GM12864 (cell line): Measurements from ENCODE around the gene TFAP2E.

Experiments used
- DNase-seq: peaks from one replicate; pipeline ENCODE4 v3.0.0-alpha.2; 2011; ENCODE audit warnings: low read depth
- H3K4me3 ChIP-seq: 2 replicates; pipeline ENCODE4 v1.5.1; 2011; ENCODE audit warnings: mild to moderate bottlenecking, low read depth, low read length, control low read depth
- TF ChIP-seq, protein P1 (sequence below): IDR thresholded peaks from 2 replicates; pipeline ENCODE4 v1.5.1; 2011; ENCODE audit warnings: low read depth, mild to moderate bottlenecking, moderate library complexity, low read length, control low read depth, inconsistent platforms; ENCODE audit errors: missing control alignments

The TFAP2E gene

DNA sequence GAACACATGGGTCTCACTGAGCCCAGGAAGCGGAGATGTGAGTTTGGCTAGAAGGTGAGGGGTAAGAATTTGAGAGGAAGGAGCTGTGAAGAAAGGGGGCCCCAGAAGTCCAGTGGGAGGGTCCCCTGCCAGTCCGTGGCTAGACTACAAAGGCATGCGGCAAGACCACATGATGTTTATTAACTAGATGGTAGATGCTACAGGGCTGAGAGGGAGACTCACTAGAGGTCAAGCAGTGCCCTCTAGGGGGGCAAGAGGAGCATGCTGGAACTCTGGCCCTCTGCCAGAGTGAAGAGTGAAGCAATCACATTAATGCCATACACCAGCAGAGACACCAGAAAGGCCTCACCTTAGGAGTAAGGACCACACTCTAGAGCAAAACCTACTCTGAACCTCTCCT lies 28.1 kb upstream of the TFAP2E start:
- DNase-seq, result no peak
- TF ChIP-seq, protein P1, sequence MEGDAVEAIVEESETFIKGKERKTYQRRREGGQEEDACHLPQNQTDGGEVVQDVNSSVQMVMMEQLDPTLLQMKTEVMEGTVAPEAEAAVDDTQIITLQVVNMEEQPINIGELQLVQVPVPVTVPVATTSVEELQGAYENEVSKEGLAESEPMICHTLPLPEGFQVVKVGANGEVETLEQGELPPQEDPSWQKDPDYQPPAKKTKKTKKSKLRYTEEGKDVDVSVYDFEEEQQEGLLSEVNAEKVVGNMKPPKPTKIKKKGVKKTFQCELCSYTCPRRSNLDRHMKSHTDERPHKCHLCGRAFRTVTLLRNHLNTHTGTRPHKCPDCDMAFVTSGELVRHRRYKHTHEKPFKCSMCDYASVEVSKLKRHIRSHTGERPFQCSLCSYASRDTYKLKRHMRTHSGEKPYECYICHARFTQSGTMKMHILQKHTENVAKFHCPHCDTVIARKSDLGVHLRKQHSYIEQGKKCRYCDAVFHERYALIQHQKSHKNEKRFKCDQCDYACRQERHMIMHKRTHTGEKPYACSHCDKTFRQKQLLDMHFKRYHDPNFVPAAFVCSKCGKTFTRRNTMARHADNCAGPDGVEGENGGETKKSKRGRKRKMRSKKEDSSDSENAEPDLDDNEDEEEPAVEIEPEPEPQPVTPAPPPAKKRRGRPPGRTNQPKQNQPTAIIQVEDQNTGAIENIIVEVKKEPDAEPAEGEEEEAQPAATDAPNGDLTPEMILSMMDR, result peak; percentile 70
- no peak overlapping the region for H3K4me3 ChIP-seq

DNA sequence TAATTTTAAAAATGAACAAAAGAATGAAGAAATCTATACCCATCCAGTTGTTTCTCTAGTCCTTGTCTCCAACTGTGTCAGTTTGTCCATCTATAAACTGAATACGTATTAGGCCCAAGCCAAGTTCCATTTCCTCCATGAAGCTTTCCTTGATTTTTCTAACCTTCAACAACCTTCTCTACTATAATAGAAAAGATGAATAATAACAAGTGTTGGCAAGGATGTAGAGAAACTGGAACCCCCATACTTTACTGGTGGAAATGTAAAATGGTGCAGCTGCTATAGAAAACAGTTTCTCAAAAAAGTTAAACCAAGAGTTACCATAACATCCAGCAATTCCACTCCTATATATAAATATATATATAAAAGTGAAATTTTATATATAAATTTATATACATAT lies 26.5 kb upstream of the TFAP2E start:
- H3K4me3 ChIP-seq, result no peak overlapping the region
- TF ChIP-seq, protein P1, result no peak
- no peak for DNase-seq

DNA sequence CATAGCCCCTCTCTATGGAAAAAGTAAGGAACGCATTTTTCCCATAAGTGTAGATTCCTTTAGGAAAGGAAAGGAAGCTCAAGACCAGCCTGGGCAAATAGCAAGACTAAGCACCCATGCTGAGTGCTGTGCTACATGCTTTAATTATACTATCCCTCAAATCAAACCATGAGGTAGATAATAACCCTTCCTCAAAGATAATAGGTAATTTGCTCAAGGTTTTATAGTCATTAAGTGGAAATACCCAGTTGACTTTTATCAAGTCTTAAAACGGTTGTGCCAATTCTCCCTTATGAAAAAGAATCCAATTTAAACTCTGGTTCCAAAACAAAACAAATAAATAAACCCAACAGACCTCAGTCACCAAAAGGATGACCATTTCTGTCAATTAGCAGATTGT lies 19.3 kb upstream of the TFAP2E start:
- no peak overlapping the region for H3K4me3 ChIP-seq
- no peak for DNase-seq
- TF ChIP-seq, protein P1, result no peak

DNA sequence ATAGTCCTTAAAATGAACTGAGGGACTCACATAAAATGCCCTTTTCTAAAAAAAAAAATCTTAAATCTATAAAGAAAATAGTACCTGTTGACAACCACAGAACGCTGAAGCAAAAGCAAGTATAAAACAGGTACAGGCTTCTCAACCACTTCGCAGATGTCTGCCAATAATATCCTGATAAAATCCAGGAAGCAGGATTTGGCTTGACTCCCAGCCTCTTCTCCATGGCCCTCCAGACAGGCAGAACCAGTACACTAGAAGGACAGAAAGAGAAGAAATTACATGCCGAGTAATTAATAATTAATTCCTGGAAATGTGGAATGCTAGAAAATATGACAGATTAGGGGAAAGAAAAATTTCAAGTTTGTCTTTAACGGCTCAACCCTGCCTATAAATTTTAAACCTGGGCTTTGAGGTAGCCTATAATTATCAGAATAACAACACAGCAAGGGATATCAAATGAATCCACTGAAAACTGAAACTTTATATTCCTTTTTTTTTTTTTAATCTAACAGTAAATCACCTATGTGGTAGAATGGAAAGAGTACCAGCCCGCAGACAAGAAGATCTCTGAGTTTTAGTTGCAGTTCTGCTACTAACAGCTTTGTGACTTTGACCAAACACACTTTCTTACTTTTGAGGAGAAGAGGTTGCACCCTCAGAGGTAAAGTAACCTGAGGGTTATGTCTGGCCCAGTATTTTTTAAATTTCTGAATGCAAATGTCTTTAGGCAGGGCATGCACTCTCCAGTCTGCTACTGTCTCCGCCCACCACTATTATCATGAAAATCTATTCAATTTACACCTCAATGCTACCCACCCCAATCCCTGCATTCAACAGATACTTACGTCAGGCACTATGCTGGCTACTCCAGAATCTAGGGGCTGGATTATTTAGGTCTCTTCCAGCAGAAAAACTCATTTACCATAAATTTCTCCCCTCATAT lies 18.6 kb upstream of the TFAP2E start:
- TF ChIP-seq, protein P1, result no peak
- H3K4me3 ChIP-seq, result no peak overlapping the region
- DNase-seq, result no peak

DNA sequence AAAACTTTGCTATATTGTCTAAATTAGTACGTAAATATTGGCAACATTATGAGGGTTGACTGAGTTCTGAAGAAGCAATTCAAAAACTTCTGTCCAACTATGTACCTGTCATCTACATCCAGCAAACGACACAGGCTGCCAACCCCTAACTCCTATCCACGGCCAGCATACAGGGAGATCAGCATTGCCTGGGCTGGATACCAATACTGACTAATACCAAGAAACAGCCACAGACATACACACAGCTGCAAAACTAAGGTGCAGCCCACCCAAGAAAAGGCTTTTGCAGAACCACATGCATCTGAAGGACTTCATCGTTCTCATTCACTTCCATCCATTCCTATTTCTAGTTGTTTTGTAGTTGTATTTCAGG lies 17.9 kb upstream of the TFAP2E start:
- H3K4me3 ChIP-seq, result no peak overlapping the region
- TF ChIP-seq, protein P1, result no peak
- DNase-seq, result no peak

DNA sequence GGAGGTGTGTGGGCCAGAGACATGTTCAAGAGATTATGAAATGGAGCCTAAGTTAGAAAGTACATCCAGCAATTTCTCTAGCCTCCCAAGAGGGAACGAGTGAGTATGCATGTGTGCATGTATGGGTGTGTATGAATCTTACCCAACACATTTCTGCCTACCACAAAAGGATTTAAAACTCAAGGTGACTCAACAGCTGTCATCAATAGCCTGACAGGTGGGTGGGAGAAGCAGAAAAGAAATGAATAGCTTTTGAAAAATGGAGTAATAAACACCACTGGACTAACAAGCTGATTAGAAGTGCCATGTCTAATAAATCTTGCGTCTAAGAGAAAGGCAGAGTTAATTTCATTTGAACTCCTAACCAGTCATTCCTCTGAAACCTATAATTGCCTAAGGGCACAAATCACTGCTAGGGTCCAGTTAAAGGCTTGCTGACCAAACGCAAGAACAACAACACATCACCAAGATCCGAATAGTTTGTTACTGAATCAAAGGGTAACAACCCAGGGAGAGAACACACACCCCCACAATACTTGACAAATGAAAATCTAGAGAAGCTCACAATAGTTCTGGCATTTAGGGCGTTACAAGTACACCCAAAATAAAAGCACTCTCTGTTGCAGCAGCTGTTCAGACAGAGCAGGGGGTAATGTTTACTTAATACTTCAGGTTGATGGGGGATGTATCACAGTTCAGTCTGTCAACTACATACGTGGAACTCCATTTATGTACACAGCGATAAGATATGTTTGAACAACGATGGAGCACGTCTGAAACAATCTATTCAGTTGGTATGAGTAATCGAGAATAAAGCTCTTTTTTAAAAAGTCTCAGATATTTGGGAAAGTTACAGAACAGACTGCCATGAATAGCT lies 17.3 kb upstream of the TFAP2E start:
- peak overlapping the region; percentile 91; the same call in 1 of the 2 replicates for H3K4me3 ChIP-seq
- TF ChIP-seq, protein P1, result no peak
- no peak for DNase-seq
